Measurements from ENCODE around the gene MGAT4B. TPM values are rescaled to one million over a fixed set of nuclear protein-coding genes. Genes with fewer than 3 reads are reported as not detected.

The MGAT4B gene
- total and polyA plus RNA-seq, 2 of the 4 experiments (the other 2 are of a cell fraction), result 73.7 to 155 TPM

GRCh38 chr5:179819296-179820126 lies 12.8 kb upstream of the MGAT4B start:
- dilution Hi-C loops (cut with HindIII; ENCODE audit: low sequenced_read_pairs, unreplicated experiment), result no loop called here
- Histone ChIP-seq H3K9ac (ENCODE audit: low read depth, low read length) (peak overlapping the region; percentile 48; the same call in 1 of the 2 replicates), H2BK5ac (ENCODE audit: low read depth, low read length, poor library complexity, severe bottlenecking) (peak overlapping the region; percentile 94), H3K27me3 (ENCODE audit: control insufficient read depth, insufficient read depth, low read length) (no peaks in the 10 kb centered on the region), H3K56ac (ENCODE audit: extremely low read depth, insufficient read depth, low read length) (peak overlapping the region; percentile 80), H4K20me1 (ENCODE audit: insufficient read depth, low read length) (peaks cover 39% of the 10 kb centered on the region), H3K18ac (ENCODE audit: low read depth, low read length) (peak overlapping the region; percentile 86), H2AK5ac (ENCODE audit: low read depth, low read length) (peak overlapping the region; percentile 98), H3K23ac (ENCODE audit: low read depth, low read length) (peak overlapping the region; percentile 93), H3K9me1 (ENCODE audit: insufficient read depth, low read length) (peaks cover 29% of the 10 kb centered on the region), H2AK9ac (replicated peaks; ENCODE audit: low read depth, low read length, poor library complexity) (peak overlapping the region; percentile 96), H3K4me3 (ENCODE audit: insufficient read depth, low read depth, low read length) (no peak overlapping the region), H4K91ac (ENCODE audit: insufficient read depth, low read depth, low read length) (peak overlapping the region; percentile 93), H2AFZ (replicated peaks; ENCODE audit: low read length, poor library complexity) (peak overlapping the region; percentile 89), H3K79me1 (ENCODE audit: low read depth in 1 of 2, low read length in 2 of 2) (peaks cover 6 to 48% of the 10 kb centered on the region in 2 experiments), H4K5ac (ENCODE audit: low read depth, low read length) (peak overlapping the region; percentile 84), H3K4ac (ENCODE audit: low read depth, low read length) (peak overlapping the region; percentile 98), H3K4me1 (ENCODE audit: control insufficient read depth, insufficient read depth, low read length) (peaks cover 37% of the 10 kb centered on the region), H2BK20ac (ENCODE audit: low read depth, low read length) (peak overlapping the region; percentile 94), H3K4me2 (ENCODE audit: low read depth, low read length) (peak overlapping the region; percentile 89; the same call in 1 of the 2 replicates), H4K8ac (ENCODE audit: low read depth in 2 of 2, low read length in 2 of 2) (peak overlapping the region; percentile 82 to 89), H2BK120ac (ENCODE audit: low read depth, low read length) (peak overlapping the region; percentile 98), H3K36me3 (ENCODE audit: control insufficient read depth, insufficient read depth, low read length) (peaks cover 26% of the 10 kb centered on the region), H3K14ac (replicated peaks; ENCODE audit: low read depth, low read length) (peak overlapping the region; percentile 94), H3K27ac (ENCODE audit: insufficient read depth, low read length) (peak overlapping the region; percentile 99), H2BK15ac (ENCODE audit: low read depth, low read length) (peak overlapping the region; percentile 27; the same call in 2 of the 3 replicates), H3K9me3 (ENCODE audit: control insufficient read depth, insufficient read depth, low read length) (no peaks in the 10 kb centered on the region)
- ChIA-PET CTCF (interaction anchor here (0.6 kb wide), 1 partner anchor 88 kb away, joined by 3 read pairs; no protein-coding TSS in a partner anchor), POLR2A (ENCODE audit: unreplicated experiment) (interaction anchor here (0.6 to 1.0 kb wide), 3 partner anchors 22 to 115 kb away, joined by 3 to 7 read pairs (median 4); no protein-coding TSS in a partner anchor)
- intact Hi-C loops (cut with micrococcal nuclease), result loop anchor here (1.0 to 5.0 kb wide), 2 partner anchors 87 to 197 kb away; partner anchors contain the start of genes HNRNPH1 and MAML1
- WGBS, 2 experiments (ENCODE audit: extremely low coverage in 2 of 2, insufficient read length in 1 of 2), result 7% methylated on average over 3 of the region's 26 CpGs; no CpG with 5 or more reads in 1 of the 2 experiments
- ATAC-seq (ENCODE audit: low read depth) (peak; percentile 7), DNase-seq (peak; percentile 77)
- BruUV-seq (replicated peaks), result no TSS peak
- in situ Hi-C loops (cut with MboI; ENCODE audit: low sequenced_read_pairs), result no loop called here
- TF ChIP-seq USF2 (IDR thresholded peaks at IDR 0.05; ENCODE audit: low read depth, low read length), result peak; percentile 89
- TF ChIP-seq RAD21 (IDR thresholded peaks at IDR 0.05; ENCODE audit: low read length), result no peak
- no peak for TF ChIP-seq CEBPB (IDR thresholded peaks at IDR 0.05; ENCODE audit: low read depth, low read length)
- TF ChIP-seq CHD1 (IDR thresholded peaks at IDR 0.05; ENCODE audit: low read depth, low read length), result no peak
- no peak for TF ChIP-seq RCOR1 (IDR thresholded peaks at IDR 0.05; ENCODE audit: insufficient replicate concordance, low read length)
- TF ChIP-seq CTCF (conservative IDR thresholded peaks at IDR 0.05; ENCODE audit: low read depth, low read length), result no peak
- TF ChIP-seq MAFK (IDR thresholded peaks at IDR 0.05; ENCODE audit: low read depth, low read length), result peak; percentile 33; the same call in 1 of the 2 replicates
- no peak for TF ChIP-seq RFX5 (IDR thresholded peaks at IDR 0.05; ENCODE audit: low read depth, low read length)
- peak; percentile 48; the same call in 1 of the 2 replicates for TF ChIP-seq FOS (IDR thresholded peaks at IDR 0.05; ENCODE audit: low read depth, low read length)
- no peak for TF ChIP-seq SMC3 (IDR thresholded peaks at IDR 0.05; ENCODE audit: low read depth, low read length)
- peak; percentile 54; the same call in 1 of the 2 replicates for TF ChIP-seq POLR2A (IDR thresholded peaks at IDR 0.05; ENCODE audit: low read depth, low read length)
- peak; percentile 94 for TF ChIP-seq NFE2L2 (IDR thresholded peaks at IDR 0.05; ENCODE audit: low read depth, low read length)
- TF ChIP-seq MAZ (IDR thresholded peaks at IDR 0.05; ENCODE audit: borderline replicate concordance, low read depth, low read length), result no peak
- TF ChIP-seq BHLHE40 (IDR thresholded peaks at IDR 0.05; ENCODE audit: low read depth, low read length), result peak; percentile 26; the same call in 1 of the 2 replicates
- TF ChIP-seq MXI1 (IDR thresholded peaks at IDR 0.05; ENCODE audit: borderline replicate concordance, low read depth, low read length), result no peak

All from IMR-90 (cell line).